NCI-H82 treated with DMSO at 0.1 percent for 48 hours (cell line): Measurements from ENCODE around the gene PFDN4.

Source experiments
- DNase-seq: peaks from one replicate; lab custom pipeline; 2025; ENCODE audit not compliant: unreplicated experiment; lab: John Stamatoyannopoulos, UW

Gene PFDN4

DNA sequence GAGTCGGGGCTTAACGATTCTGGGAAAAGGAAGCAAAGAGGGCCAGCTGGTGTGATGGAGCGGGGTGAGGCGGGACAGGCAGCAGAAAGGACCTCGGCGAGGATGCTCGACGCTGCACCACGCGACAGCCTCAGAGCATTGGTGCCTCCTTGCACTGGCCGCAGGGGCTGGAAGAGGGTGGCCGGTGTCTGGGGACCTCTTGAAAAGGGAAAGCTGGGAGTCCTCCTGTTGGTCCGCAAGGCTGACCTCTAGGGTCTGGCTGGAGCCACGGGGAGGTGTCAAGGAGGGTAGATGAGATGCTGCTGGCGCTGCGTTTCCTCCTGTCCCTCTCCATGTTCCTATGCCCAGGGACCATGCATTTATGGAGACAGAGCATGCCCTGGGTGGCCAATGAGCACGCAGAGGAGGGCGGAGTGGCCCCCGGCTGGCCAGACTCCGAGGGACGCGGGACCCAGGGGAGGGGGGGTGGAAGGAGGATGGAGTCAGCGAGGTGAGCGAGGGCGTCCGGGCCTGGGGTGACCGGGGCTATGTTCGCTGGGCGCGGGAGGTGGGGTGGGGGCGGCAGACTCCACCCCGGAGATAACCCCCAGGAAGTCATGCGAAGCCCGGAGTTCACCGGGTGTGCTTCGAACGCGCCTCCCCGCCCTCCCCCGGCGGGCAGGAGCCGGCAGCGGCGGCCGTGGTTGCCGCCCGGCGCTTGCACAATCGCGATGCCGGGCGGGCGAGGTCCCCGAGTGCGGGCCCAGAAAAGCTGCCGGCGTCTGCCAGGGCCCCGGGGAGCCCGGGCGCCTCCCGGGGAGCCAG is 34.0 kb upstream of the PFDN4 start, which contains the start of gene CYP24A1:
TSS of gene CYP24A1 (minus strand) at position 334 of the 804 bp plus-strand sequence. CDS start 407 bp downstream, outside the sequence.
- DNase-seq, result no peak

DNA sequence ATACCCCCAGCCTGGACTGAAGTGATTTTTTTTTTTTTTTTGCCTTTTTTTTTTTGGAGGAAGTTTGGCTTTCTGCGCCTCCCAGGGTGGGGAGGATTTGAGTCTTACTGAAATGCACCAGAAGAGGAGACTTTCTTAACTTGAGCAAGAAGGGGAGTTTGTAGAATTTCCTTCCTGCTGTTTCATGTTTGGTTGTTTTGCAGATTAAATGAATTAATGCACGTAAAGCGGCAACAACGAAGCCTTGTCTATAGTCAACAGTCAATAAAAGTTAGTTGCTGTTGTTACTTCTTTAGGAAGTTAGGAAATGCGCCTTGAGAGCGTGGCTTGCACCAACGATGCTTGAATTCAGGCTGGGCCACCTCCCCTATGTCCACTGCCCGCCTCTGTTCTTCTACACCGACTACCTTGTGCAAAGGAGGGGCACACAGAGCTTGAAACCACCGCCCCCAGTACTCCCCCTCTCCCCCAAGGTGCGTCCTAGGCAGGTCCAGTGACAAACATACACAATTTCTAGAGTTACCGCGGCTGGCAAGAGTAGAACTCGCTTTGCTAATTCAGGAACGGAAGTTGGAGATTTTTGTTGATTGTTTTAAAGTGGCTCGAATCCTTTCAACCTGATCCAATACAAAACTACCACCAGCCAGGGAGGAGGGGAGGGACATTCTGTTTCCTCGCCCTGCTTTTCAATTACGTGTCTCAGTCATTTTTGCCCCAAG is 33.3 kb upstream of the PFDN4 start:
- no peak for DNase-seq

DNA sequence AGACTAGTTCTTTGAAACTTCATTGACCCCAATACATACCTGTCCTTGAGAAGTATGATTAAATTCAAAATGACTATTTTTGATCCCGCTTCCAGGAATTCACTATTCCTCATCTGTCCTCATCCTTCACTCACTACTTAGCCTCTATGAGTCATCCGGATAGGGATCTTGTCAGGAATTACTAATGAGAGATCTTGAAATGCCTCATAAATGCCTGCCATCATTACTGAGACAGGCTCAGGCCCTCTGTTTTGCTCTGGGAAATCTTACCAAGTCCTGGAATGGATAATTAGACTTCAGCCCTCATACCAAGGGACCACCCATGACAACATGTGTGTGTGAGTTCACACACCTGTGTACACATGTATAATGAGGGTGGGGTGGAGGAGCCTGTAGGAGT is 31.3 kb upstream of the PFDN4 start:
- DNase-seq, result no peak

DNA sequence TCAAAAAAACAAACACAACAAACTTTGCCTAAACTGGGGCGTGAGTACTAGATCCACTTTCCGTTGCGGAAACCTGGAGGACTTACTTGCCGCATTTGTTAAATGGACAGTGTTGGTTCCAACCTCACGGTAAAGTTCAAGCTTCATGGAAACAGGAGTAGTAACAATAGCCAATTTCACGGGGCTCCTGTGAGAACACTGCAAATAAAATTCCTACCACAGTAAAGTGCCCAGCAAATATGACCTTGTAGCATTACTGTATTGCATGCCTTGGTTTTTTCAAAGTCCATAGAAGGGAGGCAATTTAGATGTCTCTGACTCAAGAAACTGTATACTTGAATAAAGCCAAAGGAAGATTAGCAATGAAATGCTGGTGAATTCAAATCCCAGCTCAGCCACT is 30.5 kb upstream of the PFDN4 start:
- no peak for DNase-seq

DNA sequence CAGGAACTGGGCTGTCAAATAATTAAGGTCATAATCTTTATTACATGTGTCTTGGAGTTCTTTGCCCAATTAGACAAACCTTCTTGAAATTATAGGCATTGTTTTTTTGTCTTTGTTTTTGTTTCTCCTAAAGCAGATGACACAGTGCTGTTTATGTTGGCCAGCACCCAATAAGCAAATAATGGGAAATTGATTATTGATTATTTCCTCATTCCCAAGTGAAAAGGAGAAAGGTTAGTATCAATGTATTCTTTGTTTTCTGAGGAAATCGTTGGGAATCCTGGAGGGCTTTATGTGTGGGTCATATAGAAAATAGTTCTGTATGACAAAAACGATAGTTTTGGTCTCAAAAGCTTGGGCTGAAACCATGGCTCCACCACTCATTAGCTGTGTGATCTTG is 29.6 kb upstream of the PFDN4 start:
- DNase-seq, result no peak

DNA sequence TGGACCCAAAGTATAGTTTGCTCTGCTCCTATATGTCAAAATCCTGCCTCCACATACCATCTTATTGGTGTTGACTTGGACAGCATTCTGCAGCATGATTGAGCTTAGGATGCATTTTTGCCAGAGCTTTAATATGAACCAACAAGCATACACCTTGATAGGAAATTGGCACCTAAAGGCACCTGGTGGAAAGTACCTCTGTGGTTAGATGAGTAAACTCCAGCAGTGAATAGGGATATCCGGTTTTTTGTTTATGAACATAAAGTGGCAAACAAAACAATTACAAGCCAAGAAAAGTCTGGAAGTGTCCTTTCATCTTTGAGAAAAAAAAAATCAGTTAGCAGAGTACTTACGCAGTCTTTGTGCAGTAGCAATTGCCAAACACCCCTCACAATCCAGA is 27.9 kb upstream of the PFDN4 start:
- no peak for DNase-seq

DNA sequence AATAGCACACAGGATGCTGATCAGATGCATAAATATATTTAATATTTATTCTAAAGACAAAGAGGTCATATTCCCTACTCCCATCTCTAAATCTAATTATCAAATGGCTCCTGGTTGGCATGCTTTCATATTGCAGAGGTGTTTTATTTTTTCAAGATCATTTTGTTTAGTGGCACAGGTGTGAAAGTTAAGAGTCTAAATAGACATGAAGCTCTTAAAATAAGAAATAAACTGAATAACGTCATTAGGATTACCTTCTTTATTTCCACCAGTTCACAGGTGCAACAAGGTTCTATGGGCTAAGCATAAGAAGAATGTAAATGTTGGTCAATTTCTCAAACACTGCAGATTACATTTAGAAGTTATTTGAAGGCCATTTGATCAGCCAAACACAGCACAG is 27.0 kb upstream of the PFDN4 start:
- DNase-seq, result no peak

DNA sequence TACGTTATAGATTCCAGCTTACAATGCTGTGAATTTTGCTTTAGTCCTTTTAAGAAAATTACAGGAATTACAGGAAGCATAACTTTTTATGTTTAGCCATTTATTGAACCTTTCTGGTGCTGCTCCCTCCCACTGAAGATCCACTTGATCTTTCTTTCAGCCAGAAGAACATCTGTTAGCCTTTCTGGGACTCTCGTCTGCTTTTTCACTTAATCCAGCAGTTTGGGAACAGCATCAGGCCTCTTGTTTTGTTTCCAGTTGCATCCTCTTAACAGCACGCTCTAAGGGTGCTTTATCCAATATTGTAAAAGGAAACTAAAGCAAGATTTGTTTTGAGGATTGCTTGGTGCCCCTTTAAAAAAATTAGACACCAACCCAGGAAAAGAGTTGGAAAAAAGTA is 23.8 kb upstream of the PFDN4 start:
- DNase-seq, result no peak

DNA sequence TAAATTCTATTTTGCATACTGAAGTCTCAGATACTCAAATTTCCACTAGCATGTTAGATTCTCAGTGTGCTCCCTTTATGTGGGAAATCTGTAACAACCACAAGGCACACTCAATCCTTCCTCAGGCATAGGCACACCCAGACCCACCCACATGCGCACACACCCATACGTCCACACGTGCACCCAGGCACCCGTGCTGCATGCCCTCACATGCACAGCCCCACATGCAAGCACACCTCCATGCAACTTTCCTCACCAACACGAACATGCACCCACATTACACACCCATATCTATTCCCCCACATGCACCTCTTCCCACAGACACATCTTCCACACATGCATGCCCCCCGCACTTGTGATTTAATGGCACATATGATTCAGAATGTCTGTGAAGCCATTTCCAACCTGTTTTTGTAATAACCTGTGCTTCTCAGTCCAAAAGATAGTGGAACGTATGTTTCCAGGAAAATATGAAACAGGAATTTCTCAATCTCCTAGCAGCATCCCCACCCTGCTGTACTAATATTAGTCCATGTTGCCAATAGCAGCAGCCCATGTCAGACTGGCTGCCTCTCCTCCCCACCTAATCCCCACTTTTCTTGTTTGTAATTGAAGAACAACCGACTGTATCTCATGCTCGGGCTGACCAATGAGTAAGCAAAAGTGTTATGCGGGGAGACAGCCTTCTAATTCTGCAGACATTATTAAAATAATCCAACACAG is 22.8 kb upstream of the PFDN4 start:
- DNase-seq, result no peak

DNA sequence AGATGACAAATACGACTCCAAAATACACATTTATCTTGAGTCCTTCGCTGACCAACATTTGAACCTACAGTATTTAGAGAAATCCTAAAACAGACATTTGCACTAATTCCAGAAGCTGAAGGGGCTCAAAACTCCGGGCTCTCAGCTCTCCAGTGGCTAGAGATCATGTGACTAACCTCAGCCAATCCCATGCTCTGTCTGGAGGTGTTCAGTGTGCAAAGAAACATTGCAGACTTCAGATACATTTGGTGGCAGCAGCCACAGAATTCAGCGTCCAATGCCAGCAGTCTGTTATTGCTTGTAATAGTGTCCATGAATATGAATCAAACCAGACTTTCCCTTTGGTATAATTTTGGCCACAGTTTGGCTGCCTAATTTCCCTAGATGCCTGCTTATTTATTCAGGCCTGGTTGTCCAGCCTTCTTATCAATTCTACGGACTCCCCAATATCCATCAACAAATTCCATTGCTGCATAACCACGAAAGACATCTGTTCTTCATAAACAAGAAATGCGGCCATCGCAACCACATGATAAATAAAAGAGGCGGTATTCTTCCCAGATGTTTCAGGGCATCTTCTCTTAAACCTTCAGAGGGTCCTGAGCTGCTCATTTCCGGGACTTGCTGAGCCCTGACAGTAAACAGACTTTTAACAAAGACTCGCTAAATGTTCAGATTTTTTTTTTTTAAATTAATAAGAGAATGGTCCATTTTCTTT is 19.6 kb upstream of the PFDN4 start:
- DNase-seq, result no peak

DNA sequence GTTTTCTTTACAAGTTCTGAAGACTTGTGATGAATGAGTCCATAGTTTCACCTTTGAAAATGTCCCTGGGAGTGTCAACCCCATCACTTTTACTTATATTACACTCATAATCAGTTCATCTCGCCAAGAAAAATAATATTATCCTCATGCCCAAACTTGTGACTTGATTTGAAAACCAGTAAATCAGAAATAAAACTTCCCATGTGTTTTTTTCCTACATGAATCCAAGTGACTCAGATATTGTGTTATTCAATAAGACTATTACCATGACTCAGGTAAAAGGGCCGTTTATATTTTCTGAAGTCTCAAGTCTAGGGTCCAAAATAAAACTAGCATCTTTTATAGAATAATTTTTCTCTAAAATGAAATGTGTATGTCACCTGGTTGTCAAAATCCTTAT is 18.3 kb upstream of the PFDN4 start:
- DNase-seq, result no peak

DNA sequence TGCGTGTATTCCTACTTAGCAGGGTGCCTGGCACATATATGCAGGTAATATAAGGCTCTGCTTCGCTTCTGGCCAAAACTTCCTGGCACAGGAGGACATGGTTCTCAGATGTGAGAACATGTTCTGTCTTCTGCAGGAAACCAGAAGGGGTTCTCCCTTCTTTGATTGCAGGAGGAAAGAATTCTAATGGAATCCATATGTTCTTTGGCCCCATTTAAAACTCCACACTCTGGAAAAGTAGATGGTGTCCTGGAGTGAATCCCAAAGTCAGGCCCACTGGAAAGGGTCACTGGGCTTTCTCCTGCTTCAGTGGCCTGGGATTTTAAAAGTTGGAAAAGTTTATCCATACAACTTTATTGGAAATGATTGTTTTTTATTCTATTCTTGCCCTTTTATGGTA is 17.7 kb upstream of the PFDN4 start:
- no peak for DNase-seq

DNA sequence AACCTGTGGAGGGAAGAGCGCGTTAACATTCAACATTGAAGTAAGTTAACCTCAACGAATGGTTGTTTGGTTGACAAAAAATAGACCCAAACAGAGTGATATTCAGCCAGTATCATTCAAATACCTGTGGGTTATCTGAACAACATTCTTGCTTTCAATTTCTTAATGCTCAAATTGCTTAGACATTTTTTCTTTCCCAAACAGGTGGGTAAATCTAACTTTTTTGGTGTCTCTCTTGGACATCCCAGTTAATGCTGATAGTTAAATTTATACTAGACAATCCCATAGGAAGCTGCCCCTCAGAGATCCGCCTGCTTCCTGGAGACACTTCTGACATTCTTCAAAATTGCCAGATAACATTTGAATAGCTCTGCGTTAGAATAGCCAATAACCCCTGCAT is 14.1 kb upstream of the PFDN4 start:
- DNase-seq, result no peak

DNA sequence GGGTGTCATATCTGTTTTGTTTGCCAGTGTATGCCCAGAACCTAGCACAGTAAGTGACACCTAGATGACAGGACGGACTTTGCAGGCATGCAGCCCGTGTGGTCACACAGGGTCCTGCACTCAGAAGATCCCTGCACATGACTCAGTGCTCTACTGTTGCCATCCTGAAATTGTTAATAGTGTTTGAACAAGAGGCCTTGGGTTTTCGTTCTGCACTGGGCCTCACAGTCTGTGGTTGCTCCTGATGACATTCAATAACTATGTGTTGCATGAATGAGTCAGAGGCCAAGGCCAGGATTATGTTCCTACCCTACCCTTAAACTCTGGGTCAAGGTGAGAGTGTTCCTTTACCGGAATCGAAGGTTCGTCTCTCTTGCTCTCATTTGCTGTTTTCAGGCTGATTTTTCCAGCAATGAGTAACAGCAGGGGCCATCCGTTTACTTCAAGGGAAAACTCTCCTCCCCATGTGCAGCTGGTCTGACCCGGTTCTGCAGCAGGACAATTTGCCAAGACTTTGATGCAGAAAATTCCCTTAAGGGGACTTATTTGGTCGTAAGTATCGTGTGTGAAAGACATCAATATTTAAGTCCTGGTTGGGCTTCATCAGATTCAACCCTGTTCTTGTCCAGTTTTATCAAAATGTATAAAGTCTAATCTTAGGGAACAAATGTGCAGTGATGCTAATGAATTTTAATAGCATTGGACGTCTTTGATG is 13.0 kb upstream of the PFDN4 start:
- no peak for DNase-seq

DNA sequence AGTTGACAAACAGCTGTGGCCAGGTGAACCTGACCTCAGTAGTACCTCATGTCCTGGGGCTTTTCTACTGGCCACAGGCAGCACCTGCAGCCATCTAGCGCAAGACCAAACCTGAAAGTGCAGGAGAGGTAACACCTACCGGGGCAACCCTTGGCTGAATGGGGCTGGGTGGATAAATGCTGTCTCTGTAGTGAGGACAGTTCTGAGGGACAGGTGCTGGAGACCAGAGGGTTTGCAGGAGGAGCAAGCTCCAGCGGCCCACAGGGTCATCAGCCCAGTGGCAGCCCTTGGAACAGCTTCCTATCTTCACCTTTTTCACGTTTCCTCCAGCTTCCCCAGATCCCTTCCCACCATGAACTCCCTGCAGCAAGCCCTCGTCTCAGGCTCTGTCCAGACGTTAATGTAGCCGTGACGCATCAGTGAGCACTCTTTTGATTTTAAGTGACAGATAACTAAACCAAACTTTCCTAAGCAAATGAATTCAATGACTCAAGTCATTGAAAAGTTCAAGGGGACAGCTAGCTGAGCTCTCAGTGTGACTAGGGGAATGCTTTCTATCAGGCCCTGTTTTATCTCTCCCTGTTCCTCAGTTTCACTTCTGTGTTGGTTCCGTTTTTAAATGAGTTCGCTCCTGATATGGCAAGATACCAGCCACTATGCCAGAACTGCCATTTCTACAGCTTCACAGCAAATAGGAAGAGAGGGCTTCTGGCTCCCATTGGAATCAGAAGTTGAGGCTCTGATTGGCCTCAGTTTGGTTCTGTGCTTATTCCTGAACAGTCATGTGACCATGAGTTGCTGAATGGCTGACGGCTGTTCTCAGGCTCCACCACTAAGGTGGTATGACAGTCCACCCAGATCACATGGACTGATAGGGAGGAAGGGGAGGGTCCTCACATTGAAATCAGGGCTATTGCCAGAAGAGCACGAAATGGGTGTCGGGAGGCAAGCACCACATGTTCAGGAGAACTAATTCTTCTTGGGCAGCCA is 12.1 kb upstream of the PFDN4 start:
- no peak for DNase-seq

DNA sequence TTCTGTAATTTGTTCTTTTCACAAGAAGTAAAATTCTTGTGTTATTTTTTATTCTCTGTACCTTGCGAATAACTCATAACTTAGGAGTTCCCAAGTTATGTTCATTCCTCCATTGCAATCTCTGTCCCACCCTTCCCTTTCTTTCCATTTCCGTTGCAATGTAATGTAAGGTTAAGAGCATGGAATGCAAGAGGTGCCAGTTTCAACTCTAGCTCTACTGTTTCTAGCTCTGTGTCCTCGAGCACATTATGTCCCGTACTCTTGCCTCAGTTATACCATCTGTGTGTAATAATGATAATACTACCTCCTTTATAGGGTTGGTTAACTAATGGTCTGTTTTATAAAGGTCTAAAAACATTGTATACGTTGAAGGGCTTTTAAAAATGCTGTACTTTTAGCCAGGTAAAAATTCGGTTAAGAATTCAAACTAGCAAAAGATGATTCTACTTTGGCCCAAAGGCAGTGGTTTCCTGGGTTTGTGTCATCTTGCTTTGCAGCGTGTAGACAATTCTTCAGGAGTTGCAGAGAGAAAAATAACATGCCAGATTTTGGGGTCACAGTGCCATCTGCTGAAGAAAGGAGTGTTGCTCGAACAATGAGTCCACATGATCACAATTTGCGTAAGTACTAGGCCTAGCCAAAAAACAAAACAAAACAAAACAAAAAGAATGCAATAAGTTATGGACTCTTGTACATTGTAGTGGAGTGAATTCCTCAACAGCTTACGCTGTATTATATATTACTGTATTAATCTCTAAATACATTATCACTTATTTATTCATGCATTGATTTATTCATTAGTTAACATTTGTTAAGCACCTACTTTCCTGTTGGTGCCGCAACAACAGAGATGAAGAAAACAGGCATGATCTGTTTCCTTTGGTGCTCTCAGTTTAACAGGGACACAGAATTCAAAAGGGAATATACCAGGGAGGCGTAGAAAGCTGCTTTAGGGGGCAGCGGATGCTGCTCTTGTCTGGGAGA is 10.0 kb upstream of the PFDN4 start:
- peak; percentile 16 for DNase-seq

DNA sequence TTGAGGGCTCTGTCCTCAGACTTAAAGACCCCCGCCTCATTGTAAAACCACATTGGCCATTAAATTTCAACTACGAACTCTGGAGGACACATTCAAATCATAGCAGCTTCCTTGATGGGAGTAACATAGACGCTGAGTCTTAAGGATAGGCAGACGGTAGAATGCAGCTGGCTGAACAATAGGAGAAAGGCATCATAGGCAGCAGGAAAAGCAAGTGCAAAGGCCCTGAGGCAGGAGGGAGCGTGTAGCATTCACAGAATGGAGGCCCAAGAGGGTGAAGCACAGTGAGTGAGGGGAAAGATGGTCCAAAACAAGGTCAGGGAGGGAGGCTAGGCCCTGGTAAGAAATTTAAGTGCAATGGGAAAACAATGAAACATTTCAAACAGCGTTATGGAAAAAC is 8.6 kb upstream of the PFDN4 start:
- DNase-seq, result no peak

DNA sequence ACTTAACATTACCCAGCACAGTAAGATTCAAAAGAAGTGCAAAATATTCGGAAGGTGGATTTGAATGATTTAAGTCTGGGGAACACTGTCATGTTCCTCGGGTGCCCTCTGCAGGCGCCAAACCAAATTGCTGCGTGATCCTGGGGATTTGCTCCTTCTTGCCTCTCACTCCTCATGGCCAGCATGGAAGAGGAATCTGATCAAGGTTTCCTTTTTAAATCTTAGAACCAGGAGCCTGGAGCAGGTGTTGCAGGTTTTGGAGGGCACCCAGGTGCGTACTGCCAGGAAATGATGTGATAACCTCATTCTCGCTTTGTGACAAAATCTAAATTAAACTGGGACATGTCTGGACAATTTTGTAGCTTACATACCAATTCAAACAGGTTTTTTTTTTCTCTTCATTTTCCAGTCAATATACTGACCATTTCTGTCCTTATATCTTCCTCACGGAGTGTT is 8.1 kb upstream of the PFDN4 start:
- DNase-seq, result peak; percentile 46
